ENCODE measurements around the gene WNT3A. TPM values are rescaled to one million over a fixed set of nuclear protein-coding genes. Genes with fewer than 3 reads are reported as not detected.

The WNT3A gene
- total RNA-seq, 1 donor from 2014 or later, result 0.39 TPM

GRCh38 chr1:228101614-228101993, 94.8 kb downstream of the WNT3A start:
- DNase-seq, result no peak

- DNase-seq, result no peak
Measured at GRCh38 chr1:228101994-228102790, 95.4 kb downstream of the WNT3A start.

- peak; percentile 90 for DNase-seq
Measured at GRCh38 chr1:228102791-228103620, 96.2 kb downstream of the WNT3A start, which contains the start of gene C1orf35. C1orf35 (minus strand) TSS chr1:228103325; CDS start chr1:228103227, 98 bp downstream.

- DNase-seq, result no peak
Measured at GRCh38 chr1:228104526-228105269, 97.9 kb downstream of the WNT3A start.

GRCh38 chr1:228105270-228105995, 98.6 kb downstream of the WNT3A start:
- DNase-seq, result no peak

GRCh38 chr1:228105996-228106799, 99.4 kb downstream of the WNT3A start:
- DNase-seq, result no peak

GRCh38 chr1:228106800-228107054, 99.9 kb downstream of the WNT3A start:
- DNase-seq, result no peak

- no peak for DNase-seq
Measured at GRCh38 chr1:228107636-228108035, 100.8 kb downstream of the WNT3A start.

GRCh38 chr1:228108055-228108690, 101.4 kb downstream of the WNT3A start:
- no peak for DNase-seq

- no peak for DNase-seq
Measured at GRCh38 chr1:228108742-228109072, 101.9 kb downstream of the WNT3A start.

GRCh38 chr1:228109073-228109961, 102.5 kb downstream of the WNT3A start, which contains the start of gene MRPL55:
MRPL55 (minus strand) TSS chr1:228109299; CDS start chr1:228108260, 1,039 bp downstream.
- DNase-seq, result peak; percentile 96

GRCh38 chr1:228109962-228110488, 103.2 kb downstream of the WNT3A start:
- no peak for DNase-seq

GRCh38 chr1:228110556-228110955, 103.8 kb downstream of the WNT3A start:
- DNase-seq, result no peak

Small RNA genes lying within 50 kb of the gene (small RNA-seq; reads per million reads assigned to genes)
- gene SEPT14P17 (ENCODE audit: low replicate concordance), result not detected

Other genes starting within 250 kb of the WNT3A start
- not detected for gene PRSS38, start 191.3 kb upstream of the WNT3A start, total RNA-seq
- 1.5 TPM for gene WNT9A, start 59.1 kb upstream of the WNT3A start, total RNA-seq
- gene ARF1, start 75.7 kb downstream of the WNT3A start, total RNA-seq, result 120 TPM
- 5.8 TPM for gene C1orf35, start 96.3 kb downstream of the WNT3A start, total RNA-seq
- gene MRPL55, start 102.3 kb downstream of the WNT3A start, total RNA-seq, result 30.7 TPM
- 146 TPM for gene GUK1, start 133.3 kb downstream of the WNT3A start, total RNA-seq
- 1.2 TPM for gene GJC2, start 142.9 kb downstream of the WNT3A start, total RNA-seq
- 5.0 TPM for gene IBA57, start 158.8 kb downstream of the WNT3A start, total RNA-seq
- 79.3 TPM for gene OBSCN, start 201.0 kb downstream of the WNT3A start, total RNA-seq